NCI-H128 (cell line): ENCODE measurements around the gene RNF213.
"Not testable (repeated sequence)": the region's sequence is repeated elsewhere in the genome, so short reads cannot be mapped to it uniquely, and the experiment has no call there.

ENCODE experiments used
- DNase-seq: peaks from one replicate; lab custom pipeline; 2025; ENCODE audit not compliant: unreplicated experiment; lab: John Stamatoyannopoulos, UW

Gene RNF213

DNA sequence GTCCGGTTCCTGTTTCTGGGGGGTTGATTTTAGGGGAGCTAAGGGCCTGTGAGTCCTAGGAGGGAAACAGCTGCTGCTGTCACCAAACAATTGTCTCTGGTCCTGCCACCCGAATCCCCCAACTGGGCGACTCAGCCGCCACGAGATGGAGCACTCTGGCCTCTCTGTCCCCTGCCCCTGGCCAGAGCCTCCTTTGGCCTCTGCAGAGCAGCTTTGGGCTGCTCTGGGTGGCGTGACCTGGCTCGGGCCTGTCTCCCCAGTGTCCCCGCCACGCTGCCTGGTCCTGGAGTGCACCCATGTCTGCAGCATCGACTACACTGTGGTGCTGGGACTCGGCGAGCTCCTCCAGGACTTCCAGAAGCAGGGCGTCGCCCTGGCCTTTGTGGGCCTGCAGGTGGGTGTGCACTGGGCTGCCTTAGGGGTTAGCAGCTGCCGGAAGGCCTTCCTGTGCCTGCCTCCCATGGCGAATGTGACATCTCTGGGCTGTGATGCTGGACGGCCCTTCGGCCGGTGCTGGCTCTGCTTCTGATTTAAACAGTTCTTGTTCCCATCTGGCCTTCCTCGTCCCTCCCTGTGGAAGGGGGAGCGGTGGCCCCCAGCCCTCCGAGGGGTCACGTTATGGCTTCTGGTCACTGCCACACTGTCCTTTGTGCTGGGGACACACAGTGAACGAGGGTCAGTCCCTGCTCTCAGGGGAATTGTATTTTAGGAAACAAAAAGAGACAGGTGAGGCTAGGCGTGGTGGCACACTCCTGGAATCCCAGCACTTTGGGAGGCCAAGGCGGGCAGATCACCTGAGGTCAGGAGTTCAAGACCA is 11.6 kb upstream of the RNF213 start:
- no peak for DNase-seq

DNA sequence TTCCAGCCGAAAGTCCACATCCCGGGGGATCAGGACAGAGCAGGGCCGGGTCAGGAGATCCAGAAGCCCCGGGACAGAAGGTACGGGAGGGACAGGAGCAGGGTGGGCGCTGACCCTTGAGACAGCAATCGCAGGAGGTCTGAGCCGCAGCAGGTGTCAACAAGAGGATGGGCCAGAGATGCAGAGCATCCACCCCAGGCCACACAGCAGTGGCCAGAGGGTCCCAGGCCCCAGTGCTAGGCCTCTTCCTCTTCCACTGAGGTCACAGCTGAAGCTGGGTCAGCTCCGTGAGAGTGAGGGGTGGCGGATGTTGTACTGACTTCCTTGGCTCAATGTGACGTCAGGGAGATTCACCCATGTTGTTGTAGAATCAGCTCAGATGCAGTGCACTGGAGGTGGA is 8.7 kb upstream of the RNF213 start:
- DNase-seq, result no peak

- peak; percentile 19 for DNase-seq
Measured at GRCh38 chr17:80252871-80253270, 7.8 kb upstream of the RNF213 start.

DNA sequence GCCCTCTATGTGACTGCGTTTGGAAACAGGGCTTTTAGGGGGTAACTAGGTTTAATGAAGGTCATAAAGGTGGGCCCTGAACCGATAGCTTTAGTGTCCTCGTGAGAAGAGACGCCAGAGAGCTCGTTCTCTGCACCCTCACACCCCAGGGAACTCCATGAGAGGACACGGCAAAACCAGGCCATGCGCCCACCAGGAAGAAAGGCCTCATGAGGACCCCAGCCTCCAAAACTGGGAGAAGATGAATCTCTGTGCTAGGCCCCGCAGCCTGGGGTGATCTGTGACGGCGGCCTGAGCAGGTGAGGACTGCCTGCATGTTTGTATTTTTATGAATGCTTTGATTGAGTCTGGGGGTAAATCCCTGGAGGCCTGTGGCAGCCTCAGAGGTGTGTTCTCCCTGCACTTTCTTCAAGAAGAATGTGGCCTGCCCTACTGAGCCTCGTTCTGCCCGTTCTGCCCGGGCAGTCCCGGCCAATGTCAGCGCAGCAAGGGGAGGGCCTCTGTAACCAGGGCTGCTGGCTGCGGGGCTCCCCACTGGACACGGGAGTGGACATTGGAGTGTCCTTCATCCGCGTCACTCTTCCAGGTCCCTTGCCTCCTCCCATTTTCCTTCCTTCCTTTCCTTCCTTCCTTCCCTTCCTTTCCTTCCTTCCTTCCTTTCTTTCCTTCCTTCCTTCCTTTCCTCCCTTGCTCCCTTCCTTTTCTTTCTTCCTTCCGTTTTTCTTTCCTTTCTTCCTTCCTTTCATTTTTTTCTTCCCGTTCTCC is 6.8 kb upstream of the RNF213 start:
- DNase-seq, result no peak

DNA sequence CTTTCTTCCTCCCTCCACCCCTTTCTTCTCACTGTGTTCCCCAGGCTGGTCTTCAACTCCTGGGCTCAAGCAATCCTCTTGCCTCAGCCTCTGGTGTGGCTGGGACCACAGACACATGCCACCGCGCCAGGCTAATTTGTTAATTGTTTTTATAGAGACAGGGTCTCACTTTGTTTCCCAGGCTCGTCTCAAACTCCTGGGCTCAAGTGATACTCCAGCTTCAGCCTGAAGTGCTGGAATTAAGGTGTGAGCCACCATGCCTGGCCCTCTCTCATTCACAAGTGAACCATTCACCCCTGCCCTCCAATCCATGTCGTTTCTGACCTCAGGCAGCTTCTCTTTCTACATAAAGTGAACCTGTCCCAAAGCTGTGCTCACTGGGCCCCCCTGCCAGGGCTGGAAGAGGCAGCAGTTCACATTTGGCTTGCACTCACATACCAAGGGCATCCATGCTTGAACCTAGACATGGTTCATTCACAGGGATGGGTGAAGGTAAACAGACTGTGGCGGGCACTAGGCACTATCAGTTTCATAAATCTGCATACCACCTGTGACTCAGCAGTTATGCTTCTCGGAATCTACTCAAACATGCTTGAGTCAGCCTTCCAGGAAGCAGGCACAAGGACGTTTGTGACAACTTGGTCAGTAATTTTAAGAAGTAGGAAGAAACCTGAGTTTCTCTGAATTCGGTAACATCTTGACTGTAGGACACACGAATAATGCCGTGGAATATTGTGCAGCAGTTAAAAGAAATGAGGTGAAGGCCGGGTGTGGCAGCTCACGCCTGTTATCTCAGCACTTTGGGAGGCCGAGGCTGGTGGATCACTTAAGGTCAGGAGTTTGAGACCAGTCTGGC is 6.0 kb upstream of the RNF213 start:
- DNase-seq, result no peak

GRCh38 chr17:80256034-80256350 is 4.7 kb upstream of the RNF213 start:
- DNase-seq, result no peak

DNA sequence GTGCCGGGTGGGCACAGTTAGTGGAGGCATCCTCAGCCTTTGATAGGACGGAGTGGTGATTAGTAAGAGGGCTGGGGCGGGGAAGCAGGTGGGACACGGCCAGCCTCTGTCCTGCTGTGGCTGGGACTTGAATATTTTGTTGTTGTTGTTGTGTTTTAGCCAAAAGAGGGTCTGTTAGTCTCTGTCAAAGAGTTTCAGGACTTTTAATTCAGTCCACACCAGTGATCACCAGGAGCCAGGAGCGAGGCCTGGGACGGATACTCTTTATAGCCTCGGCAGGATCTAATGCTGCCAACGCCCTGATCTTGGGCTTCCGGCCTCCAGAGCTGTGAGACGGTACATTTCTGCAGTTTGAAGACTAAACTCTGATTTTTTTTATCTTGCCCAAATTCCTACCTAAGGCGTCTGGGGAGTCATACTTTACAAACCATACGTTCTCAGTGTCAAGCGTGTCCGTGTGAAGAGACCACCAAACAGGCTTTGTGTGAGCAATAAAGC is 2.9 kb upstream of the RNF213 start:
- DNase-seq, result no peak

DNA sequence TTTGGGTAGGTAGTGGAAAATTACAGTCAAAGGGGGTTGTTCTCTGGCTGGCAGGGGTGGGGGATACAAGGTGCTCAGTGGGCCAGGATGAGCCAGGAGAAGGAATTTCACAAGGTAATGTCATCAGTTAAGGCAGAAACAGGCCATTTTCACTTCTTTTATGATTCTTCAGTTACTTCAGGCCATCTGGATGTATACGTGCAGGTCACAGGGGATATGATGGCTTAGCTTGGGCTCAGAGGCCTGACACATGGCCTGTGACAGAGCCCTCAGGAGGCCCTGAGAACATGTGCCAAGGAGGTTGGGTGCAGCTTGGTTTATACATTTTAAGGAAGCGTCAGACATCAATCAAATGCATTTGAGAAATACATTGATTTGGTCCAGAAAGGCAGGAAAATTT is 2.4 kb upstream of the RNF213 start:
- DNase-seq, result not testable (repeated sequence)

- DNase-seq, result no peak
Measured at GRCh38 chr17:80259457-80260068, 1.1 kb upstream of the RNF213 start.

DNA sequence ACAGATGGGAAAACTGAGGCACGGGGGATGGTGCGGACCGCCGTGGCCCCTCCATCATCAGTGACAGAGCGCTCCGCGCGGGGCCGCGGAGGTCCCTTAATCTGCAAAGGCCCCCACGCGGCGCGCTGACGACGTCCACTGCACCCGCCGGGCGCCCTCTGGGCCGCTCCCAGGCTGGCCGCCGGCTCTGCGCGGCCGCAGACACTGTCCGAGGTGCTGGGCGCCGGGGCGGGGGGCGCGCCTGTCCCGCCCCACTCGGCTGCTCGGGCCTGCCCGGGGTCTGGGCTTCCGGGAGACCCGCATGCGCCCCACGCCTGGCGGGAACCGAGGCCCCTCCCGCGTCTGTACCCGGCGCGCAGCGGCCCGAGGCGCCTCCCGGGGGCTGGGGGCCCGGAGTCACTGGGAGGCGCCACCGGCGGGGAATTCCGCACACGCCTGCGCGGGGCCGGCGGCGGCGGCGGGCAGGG is 550 bp upstream of the RNF213 start:
- DNase-seq, result peak; percentile 10

GRCh38 chr17:80261159-80261894 is 675 bp downstream of the RNF213 start:
- DNase-seq, result no peak

DNA sequence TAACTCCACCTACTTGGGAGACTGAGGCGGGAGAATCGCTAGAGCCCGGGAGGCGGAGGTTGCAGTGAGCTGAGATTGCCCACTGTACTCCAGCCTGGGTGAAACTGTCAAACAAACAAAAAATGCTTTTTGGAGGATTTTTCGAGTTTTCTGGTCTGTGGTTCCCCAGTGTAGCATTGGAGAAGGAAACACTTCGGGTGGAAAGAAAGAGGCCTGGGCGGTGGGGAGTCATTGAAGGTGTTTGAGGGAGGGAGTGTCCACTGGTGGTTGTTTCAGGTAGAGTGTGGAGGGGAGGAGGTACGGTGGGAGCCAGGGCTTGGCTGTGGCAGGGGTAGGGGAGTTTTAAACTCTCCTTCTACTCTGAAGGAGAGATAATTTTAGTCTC is 1.2 kb downstream of the RNF213 start:
- DNase-seq, result no peak

DNA sequence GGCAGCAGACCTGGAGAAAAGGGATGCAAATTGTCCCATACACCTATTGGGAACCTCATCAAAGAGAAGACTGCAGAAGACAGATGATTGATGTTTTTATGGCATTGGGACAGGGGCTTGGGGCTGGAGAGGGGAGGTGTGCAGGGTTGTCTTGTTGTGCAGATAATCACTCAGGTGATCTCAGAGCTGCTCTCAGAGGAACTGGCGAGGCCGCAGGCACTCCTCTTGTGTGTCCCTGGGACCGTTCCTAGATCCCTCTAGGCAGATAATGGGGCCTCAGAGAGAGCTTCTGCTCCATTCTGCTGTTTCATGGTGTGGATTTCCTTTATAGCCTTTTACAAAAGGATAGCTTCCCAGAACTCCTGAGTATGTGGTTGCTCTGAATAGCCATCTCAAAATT is 1.6 kb downstream of the RNF213 start:
- DNase-seq, result no peak

GRCh38 chr17:80262775-80263244 is 2.2 kb downstream of the RNF213 start:
- no peak for DNase-seq

- peak; percentile 35 for DNase-seq
Measured at GRCh38 chr17:80263253-80264204, 2.9 kb downstream of the RNF213 start.

DNA sequence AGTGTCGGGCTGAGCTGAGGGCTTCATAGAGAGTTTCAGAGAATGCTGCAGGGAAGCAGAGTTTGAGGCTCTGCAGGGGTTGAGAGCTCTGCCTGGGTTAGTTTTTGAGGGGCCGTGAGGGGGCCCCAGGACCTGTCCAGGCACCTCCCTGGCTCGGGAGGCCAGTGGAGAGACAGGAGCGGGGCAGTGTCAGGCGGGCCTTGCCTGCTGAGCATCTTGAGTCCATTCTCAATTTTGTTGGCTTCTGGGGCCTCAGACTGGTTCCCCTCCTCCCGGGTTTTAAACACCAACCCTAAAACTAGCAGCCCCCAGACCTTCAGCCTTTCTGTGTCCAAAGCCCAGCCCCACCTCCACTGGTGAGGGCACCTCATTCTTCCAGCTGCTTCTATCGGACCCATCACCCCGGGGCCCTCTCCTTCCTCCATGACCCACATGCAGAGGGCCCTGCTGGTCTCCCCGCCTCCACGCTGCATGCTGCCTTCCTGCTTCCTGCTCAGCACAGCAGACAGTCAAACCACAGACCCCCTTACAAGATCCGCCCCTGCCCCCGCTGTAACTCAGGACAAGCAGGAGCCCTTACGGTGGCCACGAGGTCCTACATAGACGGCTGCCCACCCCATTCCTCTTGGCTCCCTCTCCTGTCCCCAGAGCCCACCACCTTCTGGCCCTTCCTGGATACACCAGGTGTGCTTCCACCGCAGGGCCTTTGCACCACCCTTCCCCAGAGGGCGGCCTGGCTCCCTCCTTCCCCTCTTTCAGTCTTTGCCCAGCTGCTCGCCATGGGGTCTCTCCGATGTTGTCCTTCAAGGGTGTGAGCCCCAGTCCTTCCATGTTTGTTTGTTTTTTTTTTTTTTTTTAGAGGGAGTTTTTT is 3.8 kb downstream of the RNF213 start:
- no peak for DNase-seq

GRCh38 chr17:80265205-80266068 is 4.8 kb downstream of the RNF213 start:
- DNase-seq, result no peak
